ENCODE results near the gene PBX1. TPM values are rescaled to one million over a fixed set of nuclear protein-coding genes. Genes with fewer than 3 reads are reported as not detected.

PBX1 gene
- total and polyA plus RNA-seq, 2 donors (not counting 3 experiments of a cell fraction or from before 2014, with no cell fraction given): 10.7 to 24.1 TPM

DNA sequence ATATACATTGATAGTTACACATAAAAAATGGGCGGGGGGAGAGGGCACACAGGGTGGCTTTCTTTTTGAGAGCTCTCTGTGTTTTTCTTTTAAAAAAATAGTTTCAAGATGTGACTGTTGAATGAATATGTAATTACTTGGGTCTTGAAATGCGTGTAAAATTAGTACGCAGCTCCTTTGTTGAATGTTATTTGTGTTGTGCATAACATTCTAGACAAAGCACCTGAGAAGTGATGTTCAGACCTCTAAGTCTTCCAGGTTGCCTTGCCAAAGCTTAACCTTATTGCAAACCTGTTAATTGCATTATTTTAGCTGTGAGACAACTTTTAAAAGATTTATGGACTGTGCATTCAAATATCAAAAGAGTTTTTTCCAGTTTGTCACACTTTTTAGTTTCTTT is 5.4 kb downstream of the PBX1 start:
- H3K4me3 ChIP-seq (replicated peaks in 1 of 3; ENCODE audit: insufficient read depth in 1 of 3, low read depth in 1 of 3, low read length in 3 of 3): no peak overlapping the region
- H3K4me1 ChIP-seq (ENCODE audit: control insufficient read depth, extremely low read depth, insufficient read depth, low read length): peaks cover 36% of the 10 kb centered on the region
- H4K20me1 ChIP-seq (replicated peaks; ENCODE audit: control insufficient read depth, extremely low read depth, insufficient read depth, low read length): no peaks in the 10 kb centered on the region
- no peak overlapping the region for H3K27ac ChIP-seq (ENCODE audit: insufficient read depth, low read depth, low read length)
- H3K79me2 ChIP-seq (ENCODE audit: control insufficient read depth, insufficient read depth, low read length): no peaks in the 10 kb centered on the region
- H3K9me3 ChIP-seq (replicated peaks; ENCODE audit: control insufficient read depth, insufficient read depth, low read length): no peaks in the 10 kb centered on the region
- BruUV-seq (replicated peaks): no TSS peak
- CTCF ChIA-PET: no interaction called here
- H2AFZ ChIP-seq (ENCODE audit: low read depth, low read length): no peak overlapping the region
- no peaks in the 10 kb centered on the region for H3K36me3 ChIP-seq (ENCODE audit: control insufficient read depth in 2 of 2, extremely low read depth in 1 of 2, insufficient read depth in 2 of 2, low read length in 2 of 2)
- dilution Hi-C loops (cut with MboI; ENCODE audit: extremely low pct_ligation_motif_present, low sequenced_read_pairs) (no loop called here), intact Hi-C loops (cut with micrococcal nuclease) (no loop called here)
- no peak for FAIRE-seq
- POLR2A ChIA-PET: no interaction called here
- H3K4me2 ChIP-seq (ENCODE audit: insufficient read depth, low read length): peak overlapping the region; percentile 100
- DNase-seq (ENCODE audit: low read depth, low spot score): no peak
- TF ChIP-seq EZH2 (IDR thresholded peaks at IDR 0.05; ENCODE audit: borderline replicate concordance, low read depth, low read length, severe bottlenecking): no peak
- TF ChIP-seq FOS (IDR thresholded peaks at IDR 0.05; ENCODE audit: borderline replicate concordance, insufficient read depth, low read length): no peak
- TF ChIP-seq MYC (IDR thresholded peaks at IDR 0.05; ENCODE audit: low read depth, low read length): no peak
- TF ChIP-seq POLR2A (IDR thresholded peaks at IDR 0.05; ENCODE audit: low read depth, low read length): no peak
- TF ChIP-seq, protein P1, sequence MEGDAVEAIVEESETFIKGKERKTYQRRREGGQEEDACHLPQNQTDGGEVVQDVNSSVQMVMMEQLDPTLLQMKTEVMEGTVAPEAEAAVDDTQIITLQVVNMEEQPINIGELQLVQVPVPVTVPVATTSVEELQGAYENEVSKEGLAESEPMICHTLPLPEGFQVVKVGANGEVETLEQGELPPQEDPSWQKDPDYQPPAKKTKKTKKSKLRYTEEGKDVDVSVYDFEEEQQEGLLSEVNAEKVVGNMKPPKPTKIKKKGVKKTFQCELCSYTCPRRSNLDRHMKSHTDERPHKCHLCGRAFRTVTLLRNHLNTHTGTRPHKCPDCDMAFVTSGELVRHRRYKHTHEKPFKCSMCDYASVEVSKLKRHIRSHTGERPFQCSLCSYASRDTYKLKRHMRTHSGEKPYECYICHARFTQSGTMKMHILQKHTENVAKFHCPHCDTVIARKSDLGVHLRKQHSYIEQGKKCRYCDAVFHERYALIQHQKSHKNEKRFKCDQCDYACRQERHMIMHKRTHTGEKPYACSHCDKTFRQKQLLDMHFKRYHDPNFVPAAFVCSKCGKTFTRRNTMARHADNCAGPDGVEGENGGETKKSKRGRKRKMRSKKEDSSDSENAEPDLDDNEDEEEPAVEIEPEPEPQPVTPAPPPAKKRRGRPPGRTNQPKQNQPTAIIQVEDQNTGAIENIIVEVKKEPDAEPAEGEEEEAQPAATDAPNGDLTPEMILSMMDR (IDR thresholded peaks at IDR 0.05; ENCODE audit: extremely low read depth in 1 of 2, insufficient read depth in 1 of 2, low read depth in 1 of 2, low read length in 2 of 2): no peak
- TF ChIP-seq, protein P2, sequence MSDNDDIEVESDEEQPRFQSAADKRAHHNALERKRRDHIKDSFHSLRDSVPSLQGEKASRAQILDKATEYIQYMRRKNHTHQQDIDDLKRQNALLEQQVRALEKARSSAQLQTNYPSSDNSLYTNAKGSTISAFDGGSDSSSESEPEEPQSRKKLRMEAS (IDR thresholded peaks at IDR 0.05; ENCODE audit: insufficient read depth, insufficient read length): no peak
- TF ChIP-seq GATA2 (IDR thresholded peaks at IDR 0.05; ENCODE audit: insufficient read depth, insufficient read length, low read depth, low read length): no peak
- TF ChIP-seq POLR2AphosphoS5 (IDR thresholded peaks at IDR 0.05; ENCODE audit: insufficient read depth, low read depth, low read length): no peak
- TF ChIP-seq JUN (IDR thresholded peaks at IDR 0.05; ENCODE audit: borderline replicate concordance, insufficient read depth, insufficient read length, low read depth): no peak
- H3K9me1 ChIP-seq (replicated peaks; ENCODE audit: control insufficient read depth, extremely low read depth, insufficient read depth, low read length): no peaks in the 10 kb centered on the region
- H3K9ac ChIP-seq (replicated peaks; ENCODE audit: extremely low read depth, insufficient read depth, low read length): no peak overlapping the region
- no peaks in the 10 kb centered on the region for H3K27me3 ChIP-seq (ENCODE audit: control insufficient read depth in 2 of 2, insufficient read depth in 2 of 2, low read length in 2 of 2)
